ENCODE results near the gene ANGPTL2.
"Not testable (repeated sequence)": the region's sequence is repeated elsewhere in the genome, so short reads cannot be mapped to it uniquely, and the experiment has no call there.

ANGPTL2 gene

GRCh38 chr9:127122176-127123063 is at the start of gene ANGPTL2:
Gene ANGPTL2 (minus strand): TSS chr9:127122635. CDS start chr9:127108731, 13,904 bp downstream.
- peak in 1 of 2 donors; percentile 15 for DNase-seq

- not testable (repeated sequence) for DNase-seq
Observed at GRCh38 chr9:127171348-127171747, 48.9 kb upstream of the ANGPTL2 start.

GRCh38 chr9:127170652-127171051 is 48.2 kb upstream of the ANGPTL2 start:
- DNase-seq: no peak

- DNase-seq: no peak
Observed at GRCh38 chr9:127170103-127170502, 47.7 kb upstream of the ANGPTL2 start.

- no peak for DNase-seq
Observed at GRCh38 chr9:127169575-127169883, 47.1 kb upstream of the ANGPTL2 start.

- DNase-seq: no peak
Observed at GRCh38 chr9:127168756-127169574, 46.5 kb upstream of the ANGPTL2 start.

GRCh38 chr9:127167560-127168326 is 45.3 kb upstream of the ANGPTL2 start:
- DNase-seq: no peak

- DNase-seq: no peak
Observed at GRCh38 chr9:127166651-127167524, 44.5 kb upstream of the ANGPTL2 start.

- no peak for DNase-seq
Observed at GRCh38 chr9:127166111-127166510, 43.7 kb upstream of the ANGPTL2 start.

- no peak for DNase-seq
Observed at GRCh38 chr9:127165116-127165515, 42.7 kb upstream of the ANGPTL2 start.

GRCh38 chr9:127163409-127163808 is 41.0 kb upstream of the ANGPTL2 start:
- peak in 1 of 2 donors; percentile 54 for DNase-seq

GRCh38 chr9:127162864-127163365 is 40.5 kb upstream of the ANGPTL2 start:
- no peak for DNase-seq

- no peak for DNase-seq
Observed at GRCh38 chr9:127162046-127162863, 39.8 kb upstream of the ANGPTL2 start.

GRCh38 chr9:127161081-127161624 is 38.7 kb upstream of the ANGPTL2 start:
- DNase-seq: no peak

GRCh38 chr9:127159949-127160610 is 37.6 kb upstream of the ANGPTL2 start:
- DNase-seq: no peak

GRCh38 chr9:127159325-127159801 is 36.9 kb upstream of the ANGPTL2 start:
- no peak for DNase-seq

GRCh38 chr9:127158786-127159324 is 36.4 kb upstream of the ANGPTL2 start:
- no peak for DNase-seq

- DNase-seq: no peak
Observed at GRCh38 chr9:127155314-127155960, 33.0 kb upstream of the ANGPTL2 start.

Data from bone marrow (tissue), 2 donors.